Activated CD4-positive, alpha-beta T cell treated with anti-CD3 and anti-CD28 coated beads, Interleukin-2, amount 10 ng/mL, durations not matched to agents 24 days and 14 days (primary cell): Measurements from ENCODE around the gene DMRTB1. TPM values are rescaled to one million over a fixed set of nuclear protein-coding genes. Genes with fewer than 3 reads are reported as not detected.

ENCODE experiments used
- DNase-seq: peaks from one replicate; pipeline ENCODE4 v3.0.0; 2022
- H3K27ac Mint-ChIP-seq: one replicate; pipeline ENCODE4 v1.8.0; 2022; ENCODE audit warnings: mild to moderate bottlenecking, mixed read lengths
- H3K27me3 Mint-ChIP-seq: one replicate; pipeline ENCODE4 v1.8.0; 2022; ENCODE audit warnings: mixed read lengths
- H3K36me3 Mint-ChIP-seq: one replicate; pipeline ENCODE4 v1.8.0; 2022; ENCODE audit warnings: low read depth, mild to moderate bottlenecking, mixed read lengths
- H3K4me1 Mint-ChIP-seq: one replicate; pipeline ENCODE4 v1.8.0; 2021; ENCODE audit warnings: mixed read lengths
- H3K4me3 Mint-ChIP-seq: one replicate; pipeline ENCODE4 v1.8.0; 2022; ENCODE audit warnings: mild to moderate bottlenecking, moderate library complexity, mixed read lengths
- H3K9me3 Mint-ChIP-seq: one replicate; pipeline ENCODE4 v1.8.0; 2021; ENCODE audit warnings: mixed read lengths
- intact Hi-C: fragments of 100-400 bp; cut with micrococcal nuclease; formaldehyde crosslinking; loops from one replicate; pipeline ENCODE4 v1.15.1; 2023
- total RNA-seq: library from RNA; stranded (reverse); gene quantifications from 2 replicates; pipeline ENCODE4 v1.2.3, GENCODE V29; 2022

DMRTB1 gene
- total RNA-seq, 1 donor from 2014 or later, result not detected

GRCh38 chr1:53508991-53509666, 49.9 kb downstream of the DMRTB1 start:
- no peaks in the 10 kb centered on the region for H3K4me1 Mint-ChIP-seq
- intact Hi-C loops, result no loop called here
- H3K27me3 Mint-ChIP-seq, result no peaks in the 10 kb centered on the region
- no peak overlapping the region for H3K27ac Mint-ChIP-seq
- H3K4me3 Mint-ChIP-seq, result no peak overlapping the region
- DNase-seq, result no peak
- no peaks in the 10 kb centered on the region for H3K9me3 Mint-ChIP-seq
- H3K36me3 Mint-ChIP-seq, result no peaks in the 10 kb centered on the region

GRCh38 chr1:53509775-53510174, 50.6 kb downstream of the DMRTB1 start:
- no peaks in the 10 kb centered on the region for H3K4me1 Mint-ChIP-seq
- no peak for DNase-seq
- H3K36me3 Mint-ChIP-seq, result no peaks in the 10 kb centered on the region
- no peak overlapping the region for H3K27ac Mint-ChIP-seq
- H3K4me3 Mint-ChIP-seq, result no peak overlapping the region
- intact Hi-C loops, result no loop called here
- H3K27me3 Mint-ChIP-seq, result no peaks in the 10 kb centered on the region
- H3K9me3 Mint-ChIP-seq, result no peaks in the 10 kb centered on the region

GRCh38 chr1:53510215-53510614, 51.0 kb downstream of the DMRTB1 start:
- Mint-ChIP-seq H3K4me3 (no peak overlapping the region), H3K27me3 (no peaks in the 10 kb centered on the region), H3K9me3 (no peaks in the 10 kb centered on the region), H3K36me3 (no peaks in the 10 kb centered on the region), H3K4me1 (no peaks in the 10 kb centered on the region), H3K27ac (no peak overlapping the region)
- intact Hi-C loops, result no loop called here
- DNase-seq, result no peak

GRCh38 chr1:53511323-53511932, 52.2 kb downstream of the DMRTB1 start:
- H3K27me3 Mint-ChIP-seq, result no peaks in the 10 kb centered on the region
- intact Hi-C loops, result no loop called here
- no peaks in the 10 kb centered on the region for H3K4me1 Mint-ChIP-seq
- no peak overlapping the region for H3K27ac Mint-ChIP-seq
- H3K36me3 Mint-ChIP-seq, result no peaks in the 10 kb centered on the region
- no peak for DNase-seq
- no peak overlapping the region for H3K4me3 Mint-ChIP-seq
- H3K9me3 Mint-ChIP-seq, result no peaks in the 10 kb centered on the region

- DNase-seq, result no peak
- Mint-ChIP-seq H3K4me3 (no peak overlapping the region), H3K36me3 (no peaks in the 10 kb centered on the region), H3K4me1 (no peaks in the 10 kb centered on the region), H3K9me3 (no peaks in the 10 kb centered on the region), H3K27me3 (no peaks in the 10 kb centered on the region), H3K27ac (no peak overlapping the region)
- intact Hi-C loops, result no loop called here
Measured at GRCh38 chr1:53511933-53512806, 53.0 kb downstream of the DMRTB1 start.

- Mint-ChIP-seq H3K36me3 (no peaks in the 10 kb centered on the region), H3K4me1 (no peaks in the 10 kb centered on the region), H3K27ac (no peak overlapping the region), H3K4me3 (no peak overlapping the region), H3K27me3 (no peaks in the 10 kb centered on the region), H3K9me3 (no peaks in the 10 kb centered on the region)
- intact Hi-C loops, result no loop called here
- no peak for DNase-seq
Measured at GRCh38 chr1:53512807-53513755, 53.9 kb downstream of the DMRTB1 start.

- DNase-seq, result no peak
- Mint-ChIP-seq H3K4me3 (no peak overlapping the region), H3K27me3 (no peaks in the 10 kb centered on the region), H3K9me3 (no peaks in the 10 kb centered on the region), H3K4me1 (no peaks in the 10 kb centered on the region), H3K27ac (no peak overlapping the region), H3K36me3 (no peaks in the 10 kb centered on the region)
- intact Hi-C loops, result no loop called here
Measured at GRCh38 chr1:53513846-53514245, 54.6 kb downstream of the DMRTB1 start.

GRCh38 chr1:53514436-53514835, 55.2 kb downstream of the DMRTB1 start:
- H3K4me3 Mint-ChIP-seq, result no peak overlapping the region
- H3K36me3 Mint-ChIP-seq, result no peaks in the 10 kb centered on the region
- H3K27ac Mint-ChIP-seq, result no peak overlapping the region
- no peak for DNase-seq
- H3K9me3 Mint-ChIP-seq, result no peaks in the 10 kb centered on the region
- intact Hi-C loops, result no loop called here
- H3K27me3 Mint-ChIP-seq, result no peaks in the 10 kb centered on the region
- no peaks in the 10 kb centered on the region for H3K4me1 Mint-ChIP-seq

- Mint-ChIP-seq H3K4me3 (no peak overlapping the region), H3K4me1 (no peaks in the 10 kb centered on the region), H3K27ac (no peak overlapping the region), H3K9me3 (no peaks in the 10 kb centered on the region), H3K36me3 (no peaks in the 10 kb centered on the region), H3K27me3 (no peaks in the 10 kb centered on the region)
- no peak for DNase-seq
- intact Hi-C loops, result no loop called here
Measured at GRCh38 chr1:53516181-53516580, 57.0 kb downstream of the DMRTB1 start.

Other genes with a start within 250 kb of the DMRTB1 start
- gene CZIB, start 238.8 kb upstream of the DMRTB1 start, total RNA-seq, result 44.7 and 44.9 TPM in 2 replicates
- 96.4 and 107 TPM in 2 replicates for gene MAGOH, start 220.9 kb upstream of the DMRTB1 start, total RNA-seq
- 76.8 and 81.6 TPM in 2 replicates for gene LRP8, start 131.3 kb upstream of the DMRTB1 start, total RNA-seq